H9 (cell line): ENCODE measurements around the gene MEP1B. TPM values are rescaled to one million over a fixed set of nuclear protein-coding genes. Genes with fewer than 3 reads are reported as not detected.

Experiments used
- DNase-seq: peaks from one replicate; pipeline ENCODE4 v3.0.0-alpha.2; 2017
- H2AFZ ChIP-seq: one replicate; pipeline ENCODE4 v1.6.1; 2013; ENCODE audit warnings: mild to moderate bottlenecking, low read length, control low read depth, moderate library complexity
- H2AK5ac ChIP-seq: 2 replicates; pipeline ENCODE4 v1.6.1; 2013; ENCODE audit warnings: low read length, control low read depth, mixed read lengths; ENCODE audit not compliant: insufficient read length
- H2BK120ac ChIP-seq: one replicate; pipeline ENCODE4 v1.6.1; 2013; ENCODE audit warnings: low read depth, mild to moderate bottlenecking, low read length, control low read depth, inconsistent platforms; ENCODE audit not compliant: poor library complexity, severe bottlenecking
- H2BK12ac ChIP-seq: 2 replicates; pipeline ENCODE4 v1.6.1; 2013; ENCODE audit warnings: low read length, control low read depth, mixed read lengths, low read depth; ENCODE audit not compliant: insufficient read length
- H2BK15ac ChIP-seq: 2 replicates; pipeline ENCODE4 v1.6.1; 2013; ENCODE audit warnings: low read depth, low read length, control low read depth
- H2BK20ac ChIP-seq: one replicate; pipeline ENCODE4 v1.6.1; 2013; ENCODE audit warnings: low read depth, mild to moderate bottlenecking, low read length, control low read depth, inconsistent platforms; ENCODE audit not compliant: poor library complexity, severe bottlenecking
- H2BK5ac ChIP-seq: 2 replicates; pipeline ENCODE4 v1.6.1; 2013; ENCODE audit warnings: low read length, control low read depth, mixed read lengths; ENCODE audit not compliant: insufficient read length
- H3K14ac ChIP-seq: 2 replicates; pipeline ENCODE4 v1.6.1; 2013; ENCODE audit warnings: low read length, control low read depth; ENCODE audit not compliant: insufficient read depth
- H3K18ac ChIP-seq: 2 replicates; pipeline ENCODE4 v1.6.1; 2013; ENCODE audit warnings: low read depth, mild to moderate bottlenecking, mixed read lengths, low read length, control low read depth; ENCODE audit not compliant: insufficient read length
- H3K23ac ChIP-seq: 2 replicates; pipeline ENCODE4 v1.6.1; 2013; ENCODE audit warnings: low read length, control low read depth, mixed read lengths, low read depth; ENCODE audit not compliant: insufficient read length
- H3K23me2 ChIP-seq: 2 replicates; pipeline ENCODE4 v1.6.1; 2013; ENCODE audit warnings: low read depth, mild to moderate bottlenecking, mixed read lengths, low read length, control low read depth; ENCODE audit not compliant: insufficient read length, poor library complexity, severe bottlenecking
- H3K27ac ChIP-seq: 2 replicates; pipeline ENCODE4 v1.5.1; 2013; ENCODE audit warnings: low read length, control low read depth, mixed read lengths, low read depth; ENCODE audit not compliant: insufficient read length
- H3K27me3 ChIP-seq: 2 replicates; pipeline ENCODE4 v1.6.1; 2013; ENCODE audit warnings: low read length, control low read depth, inconsistent platforms; ENCODE audit not compliant: insufficient read depth
- H3K4ac ChIP-seq: 2 replicates; pipeline ENCODE4 v1.6.1; 2013; ENCODE audit warnings: low read depth, mild to moderate bottlenecking, control low read depth, inconsistent platforms, low read length, moderate library complexity
- H3K4me1 ChIP-seq: 2 replicates; pipeline ENCODE4 v1.6.1; 2013; ENCODE audit warnings: low read length, control low read depth, inconsistent platforms; ENCODE audit not compliant: insufficient read depth
- H3K4me2 ChIP-seq: 2 replicates; pipeline ENCODE4 v1.6.1; 2013; ENCODE audit warnings: low read length, control low read depth, mixed read lengths; ENCODE audit not compliant: insufficient read length, insufficient read depth
- H3K56ac ChIP-seq: 2 replicates; pipeline ENCODE4 v1.6.1; 2013; ENCODE audit warnings: low read depth, mild to moderate bottlenecking, mixed read lengths, low read length, control low read depth; ENCODE audit not compliant: insufficient read length
- H3K79me1 ChIP-seq: 2 replicates; pipeline ENCODE4 v1.6.1; 2013; ENCODE audit warnings: low read depth, mild to moderate bottlenecking, moderate library complexity, low read length, control low read depth, inconsistent platforms; ENCODE audit not compliant: insufficient read depth, poor library complexity, severe bottlenecking
- H3K79me2 ChIP-seq: 2 replicates; pipeline ENCODE4 v1.6.1; 2013; ENCODE audit warnings: low read length, control low read depth, inconsistent platforms; ENCODE audit not compliant: insufficient read depth
- H3K9ac ChIP-seq: 2 replicates; pipeline ENCODE4 v1.6.1; 2013; ENCODE audit warnings: low read length, control low read depth, mixed read lengths; ENCODE audit not compliant: insufficient read length; ENCODE audit errors: extremely low read depth
- H3K9me3 ChIP-seq: one replicate; pipeline ENCODE4 v1.6.1; 2013; ENCODE audit warnings: low read depth, low read length, inconsistent platforms; ENCODE audit not compliant: control insufficient read depth
- H3T11ph ChIP-seq: one replicate; pipeline ENCODE4 v1.6.1; 2013; ENCODE audit warnings: mild to moderate bottlenecking, low read length, control low read depth, inconsistent platforms
- H4K20me1 ChIP-seq: one replicate; pipeline ENCODE4 v1.6.1; 2013; ENCODE audit not compliant: control insufficient read depth, insufficient read length, insufficient read depth
- H4K5ac ChIP-seq: 2 replicates; pipeline ENCODE4 v1.6.1; 2013; ENCODE audit warnings: low read depth, mild to moderate bottlenecking, mixed read lengths, low read length, control low read depth; ENCODE audit not compliant: insufficient read length
- H4K8ac ChIP-seq: replicated peaks from 2 replicates; pipeline ENCODE4 v1.6.1; 2013; ENCODE audit warnings: low read length, control low read depth, mixed read lengths, low read depth; ENCODE audit not compliant: insufficient read length
- H4K91ac ChIP-seq: 2 replicates; pipeline ENCODE4 v1.6.1; 2013; ENCODE audit warnings: low read depth, mild to moderate bottlenecking, moderate library complexity, mixed read lengths, low read length, control low read depth; ENCODE audit not compliant: insufficient read length
- H3K27ac Mint-ChIP-seq, 3 experiments: 2 replicates in 2 of 3; 3 replicates in 1 of 3; pipeline ENCODE4 v1.8.0; 2020 to 2021; ENCODE audit warnings: mixed read lengths in 3 of 3, mild to moderate bottlenecking in 1 of 3, moderate library complexity in 1 of 3
- H3K27me3 Mint-ChIP-seq: 2 replicates; pipeline ENCODE4 v1.8.0; 2021; ENCODE audit warnings: low read depth, mild to moderate bottlenecking, moderate library complexity, mixed read lengths
- H3K36me3 Mint-ChIP-seq, 3 experiments: 2 replicates in 2 of 3; 3 replicates in 1 of 3; pipeline ENCODE4 v1.8.0; 2020 to 2021; ENCODE audit warnings: low read depth in 3 of 3, mixed read lengths in 3 of 3; ENCODE audit not compliant: insufficient read depth in 1 of 3
- H3K4me1 Mint-ChIP-seq, 2 experiments: 2 replicates each; pipeline ENCODE4 v1.8.0; 2020; ENCODE audit warnings: mixed read lengths in 2 of 2
- H3K4me3 Mint-ChIP-seq, 2 experiments: 2 replicates in 1 of 2; 3 replicates in 1 of 2; pipeline ENCODE4 v1.8.0; 2020 to 2021; ENCODE audit warnings: mild to moderate bottlenecking in 2 of 2, mixed read lengths in 2 of 2, moderate library complexity in 1 of 2
- H3K9me3 Mint-ChIP-seq, 2 experiments: 2 replicates in 1 of 2; 3 replicates in 1 of 2; pipeline ENCODE4 v1.8.0; 2020; ENCODE audit warnings: mild to moderate bottlenecking in 2 of 2, mixed read lengths in 2 of 2, moderate library complexity in 1 of 2
- WGBS: extraction: QIAGEN DNeasy Blood & Tissue Kit; methylation state at CpG from one replicate; pipeline ENCODE4 v1.1.7; 2013; ENCODE audit warnings: missing lambda C conversion rate, low lambda C conversion rate, mixed read lengths; ENCODE audit not compliant: insufficient read length; ENCODE audit errors: extremely low coverage; 5-methylcytosine and 5-hydroxymethylcytosine counted together
- total RNA-seq: library from RNA; stranded (reverse); gene quantifications from 2 replicates; pipeline ENCODE4 v1.2.1, GENCODE V29; 2021
- TF ChIP-seq, protein P1 (sequence below): fragments of 200-600 bp; sonication (generic); conservative IDR thresholded peaks from 3 replicates; pipeline ENCODE4 v1.8.0; 2021; ENCODE audit warnings: antibody characterized with exemption, mild to moderate bottlenecking

Gene MEP1B
- total RNA-seq, 1 experiment from 2014 or later = not detected

DNA sequence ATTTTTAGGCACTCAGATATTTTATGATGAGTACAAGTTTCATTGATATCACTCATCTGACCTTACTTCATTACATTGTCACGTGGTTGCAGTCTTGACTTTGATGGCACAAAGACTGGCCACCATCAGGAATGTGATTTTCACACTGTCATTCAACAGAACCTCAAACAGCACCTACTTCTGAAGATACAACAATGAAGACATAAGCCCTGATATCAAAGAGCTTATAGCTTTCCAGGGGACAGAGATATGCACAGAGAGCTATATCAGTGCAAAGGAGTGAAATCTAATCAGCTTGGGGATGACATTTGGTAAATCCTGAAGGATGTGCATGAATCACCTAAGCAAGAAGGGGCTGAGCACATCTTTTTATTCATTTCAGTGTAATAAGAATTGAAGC, 72.3 kb downstream of the MEP1B start:
- no peak overlapping the region for H2AFZ ChIP-seq
- Mint-ChIP-seq H3K36me3 (no peaks in the 10 kb centered on the region), H3K9me3 (no peaks in the 10 kb centered on the region), H3K4me3 (no peak overlapping the region), H3K4me1 (no peaks in the 10 kb centered on the region), H3K27me3 (no peaks in the 10 kb centered on the region), H3K27ac (no peak overlapping the region)
- H3K23me2 ChIP-seq = no peaks in the 10 kb centered on the region
- no peak overlapping the region for H4K91ac ChIP-seq
- no peak overlapping the region for H4K5ac ChIP-seq
- H3K4ac ChIP-seq = no peak overlapping the region
- no peak overlapping the region for H3K14ac ChIP-seq
- H3K4me1 ChIP-seq = no peaks in the 10 kb centered on the region
- no peak overlapping the region for H3T11ph ChIP-seq
- no peaks in the 10 kb centered on the region for H3K79me1 ChIP-seq
- H4K20me1 ChIP-seq = no peaks in the 10 kb centered on the region
- TF ChIP-seq, protein P1, sequence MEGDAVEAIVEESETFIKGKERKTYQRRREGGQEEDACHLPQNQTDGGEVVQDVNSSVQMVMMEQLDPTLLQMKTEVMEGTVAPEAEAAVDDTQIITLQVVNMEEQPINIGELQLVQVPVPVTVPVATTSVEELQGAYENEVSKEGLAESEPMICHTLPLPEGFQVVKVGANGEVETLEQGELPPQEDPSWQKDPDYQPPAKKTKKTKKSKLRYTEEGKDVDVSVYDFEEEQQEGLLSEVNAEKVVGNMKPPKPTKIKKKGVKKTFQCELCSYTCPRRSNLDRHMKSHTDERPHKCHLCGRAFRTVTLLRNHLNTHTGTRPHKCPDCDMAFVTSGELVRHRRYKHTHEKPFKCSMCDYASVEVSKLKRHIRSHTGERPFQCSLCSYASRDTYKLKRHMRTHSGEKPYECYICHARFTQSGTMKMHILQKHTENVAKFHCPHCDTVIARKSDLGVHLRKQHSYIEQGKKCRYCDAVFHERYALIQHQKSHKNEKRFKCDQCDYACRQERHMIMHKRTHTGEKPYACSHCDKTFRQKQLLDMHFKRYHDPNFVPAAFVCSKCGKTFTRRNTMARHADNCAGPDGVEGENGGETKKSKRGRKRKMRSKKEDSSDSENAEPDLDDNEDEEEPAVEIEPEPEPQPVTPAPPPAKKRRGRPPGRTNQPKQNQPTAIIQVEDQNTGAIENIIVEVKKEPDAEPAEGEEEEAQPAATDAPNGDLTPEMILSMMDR = no peak
- H2BK12ac ChIP-seq = no peak overlapping the region
- no peak overlapping the region for H3K27ac ChIP-seq
- no peaks in the 10 kb centered on the region for H3K27me3 ChIP-seq
- H3K79me2 ChIP-seq = no peaks in the 10 kb centered on the region
- no peak overlapping the region for H2AK5ac ChIP-seq
- H3K9me3 ChIP-seq = no peaks in the 10 kb centered on the region
- no peak overlapping the region for H3K18ac ChIP-seq
- no peak overlapping the region for H3K9ac ChIP-seq
- no peak overlapping the region for H2BK5ac ChIP-seq
- H2BK20ac ChIP-seq = no peak overlapping the region
- no peak overlapping the region for H3K56ac ChIP-seq
- no peak overlapping the region for H3K23ac ChIP-seq
- no peak overlapping the region for H2BK15ac ChIP-seq
- H4K8ac ChIP-seq = no peak overlapping the region
- H3K4me2 ChIP-seq = no peak overlapping the region
- H2BK120ac ChIP-seq = no peak overlapping the region
- WGBS = no CpG with 5 or more reads among the region's 1 CpG
- no peak for DNase-seq
